ENCODE results near the gene LIPE.

Gene LIPE

GRCh38 chr19:42419309-42419708 is 7.9 kb downstream of the LIPE start:
- Mint-ChIP-seq H3K36me3 (ENCODE audit: insufficient read depth) (peaks cover 18% of the 10 kb centered on the region), H3K27me3 (no peaks in the 10 kb centered on the region), H3K9me3 (no peaks in the 10 kb centered on the region), H3K27ac (no peak overlapping the region), H3K4me3 (no peak overlapping the region), H3K4me1 (ENCODE audit: low read depth in 2 of 2) (peaks cover 38 to 40% of the 10 kb centered on the region in 2 donors)
- no peak for DNase-seq
- ATAC-seq (replicated peaks), result no peak

GRCh38 chr19:42412661-42413076 is 14.5 kb downstream of the LIPE start:
- DNase-seq (no peak), ATAC-seq (replicated peaks) (no peak)
- Mint-ChIP-seq H3K27me3 (no peaks in the 10 kb centered on the region), H3K9me3 (no peaks in the 10 kb centered on the region), H3K27ac (peak overlapping the region; percentile 61 to 67), H3K4me1 (ENCODE audit: low read depth in 2 of 2) (peaks cover 7 to 18% of the 10 kb centered on the region in 2 donors), H3K36me3 (ENCODE audit: insufficient read depth) (peaks cover 15% of the 10 kb centered on the region), H3K4me3 (no peak overlapping the region)

GRCh38 chr19:42412227-42412626 is 15.0 kb downstream of the LIPE start:
- ATAC-seq (replicated peaks) (no peak), DNase-seq (no peak)
- H3K4me1 Mint-ChIP-seq (ENCODE audit: low read depth in 2 of 2), result peaks cover 7 to 18% of the 10 kb centered on the region in 2 donors
- H3K36me3 Mint-ChIP-seq (ENCODE audit: insufficient read depth), result peaks cover 15% of the 10 kb centered on the region
- no peak overlapping the region for H3K4me3 Mint-ChIP-seq
- H3K27ac Mint-ChIP-seq, result peak overlapping the region; percentile 61 to 67
- H3K27me3 Mint-ChIP-seq, result no peaks in the 10 kb centered on the region
- H3K9me3 Mint-ChIP-seq, result no peaks in the 10 kb centered on the region

DNA sequence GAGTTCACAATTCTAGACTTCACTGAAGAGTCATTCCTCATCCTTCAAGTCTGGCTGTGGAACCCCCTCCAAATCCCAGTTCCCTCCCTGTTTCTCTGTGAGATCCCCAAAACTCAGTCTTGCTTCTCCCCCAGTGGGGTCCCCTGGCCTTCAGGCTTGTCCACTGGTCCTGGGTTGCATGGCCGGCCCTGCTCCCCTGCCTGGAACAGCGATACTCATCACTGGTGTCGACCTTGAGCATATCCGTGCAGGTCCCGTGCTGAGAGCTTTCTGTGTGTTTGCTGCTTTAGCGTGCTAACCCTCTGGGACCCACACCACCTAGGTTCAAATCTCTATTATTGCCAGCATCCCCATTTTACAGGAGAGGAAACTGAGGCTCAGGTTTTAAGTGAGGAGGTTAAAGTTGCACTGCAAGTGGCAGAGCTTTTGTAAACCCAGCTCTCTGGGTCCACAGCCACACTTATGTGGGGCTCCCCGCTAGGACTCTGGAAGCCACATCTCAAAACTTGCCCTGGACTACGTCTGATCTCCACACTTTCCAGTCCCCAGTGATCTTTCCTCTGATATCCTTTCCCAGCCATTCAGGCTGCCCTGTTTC is 15.5 kb downstream of the LIPE start:
- peaks cover 7 to 18% of the 10 kb centered on the region in 2 donors for H3K4me1 Mint-ChIP-seq (ENCODE audit: low read depth in 2 of 2)
- peaks cover 15% of the 10 kb centered on the region for H3K36me3 Mint-ChIP-seq (ENCODE audit: insufficient read depth)
- no peak for DNase-seq
- H3K9me3 Mint-ChIP-seq, result no peaks in the 10 kb centered on the region
- H3K27me3 Mint-ChIP-seq, result no peaks in the 10 kb centered on the region
- H3K4me3 Mint-ChIP-seq, result no peak overlapping the region
- H3K27ac Mint-ChIP-seq, result peak overlapping the region; percentile 61 to 67
- no peak for ATAC-seq (replicated peaks)

DNA sequence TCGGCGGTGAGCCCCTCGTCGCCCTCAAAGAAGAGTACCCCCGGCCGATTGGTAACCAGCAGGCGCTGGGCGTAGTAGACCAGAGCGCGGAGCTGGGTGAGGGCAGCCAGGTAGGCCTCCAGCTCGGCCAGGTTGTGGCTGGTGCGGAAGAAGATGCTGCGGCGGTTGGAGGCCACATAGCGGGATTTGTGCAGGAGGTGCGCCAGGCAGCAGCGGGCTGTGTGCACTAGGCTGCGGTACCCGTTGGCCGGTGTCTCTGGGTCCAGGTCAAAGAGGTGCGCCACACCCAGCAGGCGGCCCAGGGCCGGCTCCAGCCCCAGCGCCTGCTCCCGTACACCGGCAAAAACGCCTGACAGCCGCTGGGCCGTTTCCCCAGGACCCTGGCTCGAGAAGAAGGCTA is 16.8 kb downstream of the LIPE start:
- no peaks in the 10 kb centered on the region for H3K27me3 Mint-ChIP-seq
- H3K36me3 Mint-ChIP-seq (ENCODE audit: insufficient read depth), result peaks cover 14% of the 10 kb centered on the region
- H3K4me3 Mint-ChIP-seq, result no peak overlapping the region
- no peak overlapping the region for H3K27ac Mint-ChIP-seq
- DNase-seq, result no peak
- no peaks in the 10 kb centered on the region for H3K9me3 Mint-ChIP-seq
- no peak for ATAC-seq (replicated peaks)
- peaks cover 9 to 18% of the 10 kb centered on the region in 2 donors for H3K4me1 Mint-ChIP-seq (ENCODE audit: low read depth in 2 of 2)

GRCh38 chr19:42409477-42409876 is 17.7 kb downstream of the LIPE start:
- H3K4me1 Mint-ChIP-seq (ENCODE audit: low read depth in 2 of 2), result peaks cover 9 to 18% of the 10 kb centered on the region in 2 donors
- H3K9me3 Mint-ChIP-seq, result no peaks in the 10 kb centered on the region
- H3K27ac Mint-ChIP-seq, result peak overlapping the region; percentile 44 to 61
- H3K27me3 Mint-ChIP-seq, result no peaks in the 10 kb centered on the region
- ATAC-seq (replicated peaks) (no peak), DNase-seq (no peak)
- no peak overlapping the region for H3K4me3 Mint-ChIP-seq
- peaks cover 8% of the 10 kb centered on the region for H3K36me3 Mint-ChIP-seq (ENCODE audit: insufficient read depth)

DNA sequence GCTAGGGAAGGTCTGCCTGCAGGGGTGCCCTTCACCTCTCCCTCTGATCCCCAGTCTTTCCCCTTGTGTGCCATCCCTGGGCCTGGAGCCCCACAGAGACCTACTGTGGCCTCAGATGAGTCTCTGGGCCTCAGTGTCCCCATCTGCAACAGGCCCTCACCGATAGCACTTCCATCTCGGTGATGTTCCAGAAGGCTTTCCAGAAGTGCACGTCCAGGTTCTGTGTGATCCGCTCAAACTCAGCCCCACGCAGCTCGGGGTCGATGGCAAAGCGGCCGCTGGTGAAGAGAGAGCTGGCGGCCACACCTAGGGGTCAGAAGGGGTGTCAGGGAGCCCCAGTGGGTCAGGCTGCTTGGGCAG is 19.4 kb downstream of the LIPE start:
- H3K4me1 Mint-ChIP-seq (ENCODE audit: low read depth in 2 of 2), result peaks cover 9 to 12% of the 10 kb centered on the region in 2 donors
- ATAC-seq (replicated peaks) (no peak), DNase-seq (no peak)
- no peaks in the 10 kb centered on the region for H3K27me3 Mint-ChIP-seq
- H3K27ac Mint-ChIP-seq, result no peak overlapping the region
- no peak overlapping the region for H3K4me3 Mint-ChIP-seq
- peaks cover 8% of the 10 kb centered on the region for H3K36me3 Mint-ChIP-seq (ENCODE audit: insufficient read depth)
- no peaks in the 10 kb centered on the region for H3K9me3 Mint-ChIP-seq

DNA sequence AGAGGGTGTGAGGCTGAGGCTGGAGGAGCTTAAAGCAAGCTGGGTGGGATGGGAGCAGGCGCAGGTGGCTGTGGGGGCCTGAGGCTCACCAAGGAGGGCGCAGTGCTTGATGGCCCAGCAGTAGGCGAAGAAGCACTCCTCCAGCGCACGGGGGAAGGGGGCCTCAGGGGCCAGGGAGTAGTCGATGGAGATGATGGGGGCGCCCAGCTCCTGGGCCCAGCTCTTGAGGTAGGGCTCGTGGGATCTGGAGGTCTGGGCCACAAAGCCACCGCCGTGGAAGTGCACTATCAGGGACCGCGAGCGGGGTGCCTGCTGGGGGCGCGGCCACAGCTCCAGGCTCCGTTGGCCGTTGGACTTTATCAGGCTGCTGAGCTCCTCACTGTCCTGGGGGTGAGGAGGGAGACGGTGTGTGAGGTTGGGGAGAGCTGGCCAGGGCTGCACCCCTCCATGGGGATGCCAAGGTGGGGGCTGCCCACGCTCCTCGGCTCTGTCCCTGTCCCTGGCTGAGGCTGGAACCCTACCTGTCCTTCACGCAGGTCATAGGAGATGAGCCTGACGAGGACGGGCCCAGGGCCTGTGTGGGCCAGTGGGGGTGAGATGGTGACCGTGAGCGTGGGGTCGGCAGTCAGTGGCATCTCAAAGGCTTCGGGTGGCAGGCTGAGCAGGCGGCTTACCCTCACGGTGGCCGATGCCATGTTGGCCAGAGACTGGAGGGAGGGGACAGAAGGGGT is 19.9 kb downstream of the LIPE start:
- DNase-seq (no peak), ATAC-seq (replicated peaks) (no peak)
- Mint-ChIP-seq H3K4me3 (no peak overlapping the region), H3K27ac (peak overlapping the region in 1 of 2 donors; percentile 54), H3K36me3 (ENCODE audit: insufficient read depth) (peaks cover 8% of the 10 kb centered on the region), H3K27me3 (no peaks in the 10 kb centered on the region), H3K4me1 (ENCODE audit: low read depth in 2 of 2) (peaks cover 13 to 16% of the 10 kb centered on the region in 2 donors), H3K9me3 (no peaks in the 10 kb centered on the region)

- no peaks in the 10 kb centered on the region for H3K27me3 Mint-ChIP-seq
- DNase-seq (no peak), ATAC-seq (replicated peaks) (no peak)
- peak overlapping the region in 1 of 2 donors; percentile 41 for H3K27ac Mint-ChIP-seq
- no peak overlapping the region for H3K4me3 Mint-ChIP-seq
- peaks cover 8% of the 10 kb centered on the region for H3K36me3 Mint-ChIP-seq (ENCODE audit: insufficient read depth)
- H3K4me1 Mint-ChIP-seq (ENCODE audit: low read depth in 2 of 2), result peaks cover 13 to 19% of the 10 kb centered on the region in 2 donors
- no peaks in the 10 kb centered on the region for H3K9me3 Mint-ChIP-seq
Observed at GRCh38 chr19:42406111-42406510, 21.1 kb downstream of the LIPE start.

DNA sequence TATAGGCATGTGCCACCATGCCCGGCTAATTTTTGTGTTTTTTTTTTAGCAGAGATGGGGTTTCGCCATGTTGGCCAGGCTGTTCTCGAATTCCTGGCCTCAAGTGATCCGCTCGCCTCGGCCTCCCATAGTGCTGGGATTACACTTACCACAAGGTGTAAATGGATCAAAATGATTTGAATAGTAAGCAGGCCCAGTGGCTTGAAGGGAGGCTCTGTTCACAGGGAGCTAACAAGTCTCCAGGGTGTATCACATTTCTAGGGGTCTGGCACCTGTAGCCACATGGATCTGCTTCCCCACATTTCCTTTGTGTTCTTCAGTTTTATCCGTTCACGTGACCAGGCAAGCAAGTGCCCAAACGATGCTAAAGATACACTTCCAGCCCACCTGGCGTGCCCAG is 23.6 kb downstream of the LIPE start:
- H3K4me3 Mint-ChIP-seq, result no peak overlapping the region
- H3K4me1 Mint-ChIP-seq (ENCODE audit: low read depth in 2 of 2), result peaks cover 26 to 30% of the 10 kb centered on the region in 2 donors
- H3K27ac Mint-ChIP-seq, result peak overlapping the region in 1 of 2 donors; percentile 89
- DNase-seq (no peak), ATAC-seq (replicated peaks) (no peak)
- H3K27me3 Mint-ChIP-seq, result no peaks in the 10 kb centered on the region
- H3K9me3 Mint-ChIP-seq, result no peaks in the 10 kb centered on the region
- peaks cover 9% of the 10 kb centered on the region for H3K36me3 Mint-ChIP-seq (ENCODE audit: insufficient read depth)

- Mint-ChIP-seq H3K27me3 (no peaks in the 10 kb centered on the region), H3K27ac (peak overlapping the region; percentile 89 to 92), H3K4me3 (peak overlapping the region; percentile 86 to 87), H3K4me1 (ENCODE audit: low read depth in 2 of 2) (peaks cover 28 to 34% of the 10 kb centered on the region in 2 donors), H3K36me3 (ENCODE audit: insufficient read depth) (peaks cover 7% of the 10 kb centered on the region), H3K9me3 (no peaks in the 10 kb centered on the region)
- ATAC-seq (replicated peaks) (no peak), DNase-seq (no peak)
Observed at GRCh38 chr19:42402376-42403116, 24.6 kb downstream of the LIPE start.

- no peaks in the 10 kb centered on the region for H3K27me3 Mint-ChIP-seq
- peak overlapping the region; percentile 89 to 92 for H3K27ac Mint-ChIP-seq
- peaks cover 8% of the 10 kb centered on the region for H3K36me3 Mint-ChIP-seq (ENCODE audit: insufficient read depth)
- no peaks in the 10 kb centered on the region for H3K9me3 Mint-ChIP-seq
- ATAC-seq (replicated peaks) (peak; percentile 79), DNase-seq (peak; percentile 71 to 78 (median 78))
- peaks cover 36 to 40% of the 10 kb centered on the region in 2 donors for H3K4me1 Mint-ChIP-seq (ENCODE audit: low read depth in 2 of 2)
- peak overlapping the region; percentile 86 to 87 for H3K4me3 Mint-ChIP-seq
Observed at GRCh38 chr19:42401365-42402303, 25.6 kb downstream of the LIPE start.

GRCh38 chr19:42400404-42400803 is 26.8 kb downstream of the LIPE start:
- no peak for ATAC-seq (replicated peaks)
- H3K27me3 Mint-ChIP-seq, result no peaks in the 10 kb centered on the region
- no peak for DNase-seq
- H3K4me1 Mint-ChIP-seq (ENCODE audit: low read depth in 2 of 2), result peaks cover 39 to 44% of the 10 kb centered on the region in 2 donors
- H3K27ac Mint-ChIP-seq, result peak overlapping the region; percentile 44 to 62
- no peaks in the 10 kb centered on the region for H3K9me3 Mint-ChIP-seq
- peak overlapping the region in 1 of 2 donors; percentile 17 for H3K4me3 Mint-ChIP-seq
- H3K36me3 Mint-ChIP-seq (ENCODE audit: insufficient read depth), result peaks cover 9% of the 10 kb centered on the region
